Measurements from ENCODE around the gene ZNF888. TPM values are rescaled to one million over a fixed set of nuclear protein-coding genes. Genes with fewer than 3 reads are reported as not detected.
A peak's percentile ranks its signal among the peaks of the same experiment; 100 is the strongest.

ZNF888 gene
- total and polyA plus RNA-seq, 9 of the 15 experiments (the other 6 are each of a cell fraction or from before 2014, with no cell fraction given): 1.6 to 13.3 (median 9.9) TPM

DNA sequence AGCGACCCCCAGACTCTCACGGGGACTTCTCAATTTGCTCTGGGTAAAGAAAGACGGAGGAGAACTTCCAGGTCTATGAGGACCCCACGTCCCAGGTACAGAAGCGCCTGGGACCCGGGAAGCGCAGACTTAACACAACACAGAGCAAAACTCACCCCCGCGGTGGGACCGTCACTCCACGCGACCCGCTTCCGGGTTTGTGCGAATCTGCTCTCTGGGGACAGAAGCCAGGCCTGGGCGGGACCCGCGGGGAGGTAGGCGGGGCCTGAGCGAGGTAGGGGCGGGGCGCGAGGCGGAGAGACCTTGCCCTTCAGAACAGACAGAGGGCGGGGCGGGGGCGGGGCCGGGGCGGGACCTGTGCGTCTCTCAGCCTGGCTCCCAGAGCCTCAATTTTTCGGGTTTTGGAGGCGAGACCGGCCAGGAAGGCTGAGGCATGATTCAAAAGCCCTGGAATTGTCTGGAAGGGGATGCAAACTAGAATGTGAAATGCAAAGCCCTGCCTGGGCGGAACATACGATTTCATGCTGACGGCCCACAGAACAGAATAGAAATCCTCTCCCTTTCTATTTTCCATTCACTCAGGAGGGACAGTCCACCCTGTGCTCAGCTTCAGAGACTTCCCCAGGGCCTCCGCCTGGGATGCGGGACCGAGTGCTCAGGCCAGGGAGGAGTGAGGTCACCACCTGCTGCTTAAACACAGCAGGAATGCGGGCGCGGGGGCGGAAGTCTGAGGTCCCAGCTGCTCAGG is 19.3 kb upstream of the ZNF888 start (continued):
- TF ChIP-seq CLOCK (CRISPR knock-in tag; IDR thresholded peaks at IDR 0.05; ENCODE audit: borderline replicate concordance): no peak
- no peak for TF ChIP-seq HDAC8 (tag; IDR thresholded peaks at IDR 0.05)
- TF ChIP-seq ZZZ3 (IDR thresholded peaks at IDR 0.05): no peak
- TF ChIP-seq ZNF239 (CRISPR knock-in tag; IDR thresholded peaks at IDR 0.05): no peak
- no peak for TF ChIP-seq ZNF212 (CRISPR knock-in tag; IDR thresholded peaks at IDR 0.05)
- TF ChIP-seq PPARD (CRISPR knock-in tag; IDR thresholded peaks at IDR 0.05): no peak
- TF ChIP-seq HCFC1 (IDR thresholded peaks at IDR 0.05; ENCODE audit: low read depth, low read length): no peak
- no peak for TF ChIP-seq CBFB (CRISPR knock-in tag; IDR thresholded peaks at IDR 0.05)
- TF ChIP-seq, protein P1, sequence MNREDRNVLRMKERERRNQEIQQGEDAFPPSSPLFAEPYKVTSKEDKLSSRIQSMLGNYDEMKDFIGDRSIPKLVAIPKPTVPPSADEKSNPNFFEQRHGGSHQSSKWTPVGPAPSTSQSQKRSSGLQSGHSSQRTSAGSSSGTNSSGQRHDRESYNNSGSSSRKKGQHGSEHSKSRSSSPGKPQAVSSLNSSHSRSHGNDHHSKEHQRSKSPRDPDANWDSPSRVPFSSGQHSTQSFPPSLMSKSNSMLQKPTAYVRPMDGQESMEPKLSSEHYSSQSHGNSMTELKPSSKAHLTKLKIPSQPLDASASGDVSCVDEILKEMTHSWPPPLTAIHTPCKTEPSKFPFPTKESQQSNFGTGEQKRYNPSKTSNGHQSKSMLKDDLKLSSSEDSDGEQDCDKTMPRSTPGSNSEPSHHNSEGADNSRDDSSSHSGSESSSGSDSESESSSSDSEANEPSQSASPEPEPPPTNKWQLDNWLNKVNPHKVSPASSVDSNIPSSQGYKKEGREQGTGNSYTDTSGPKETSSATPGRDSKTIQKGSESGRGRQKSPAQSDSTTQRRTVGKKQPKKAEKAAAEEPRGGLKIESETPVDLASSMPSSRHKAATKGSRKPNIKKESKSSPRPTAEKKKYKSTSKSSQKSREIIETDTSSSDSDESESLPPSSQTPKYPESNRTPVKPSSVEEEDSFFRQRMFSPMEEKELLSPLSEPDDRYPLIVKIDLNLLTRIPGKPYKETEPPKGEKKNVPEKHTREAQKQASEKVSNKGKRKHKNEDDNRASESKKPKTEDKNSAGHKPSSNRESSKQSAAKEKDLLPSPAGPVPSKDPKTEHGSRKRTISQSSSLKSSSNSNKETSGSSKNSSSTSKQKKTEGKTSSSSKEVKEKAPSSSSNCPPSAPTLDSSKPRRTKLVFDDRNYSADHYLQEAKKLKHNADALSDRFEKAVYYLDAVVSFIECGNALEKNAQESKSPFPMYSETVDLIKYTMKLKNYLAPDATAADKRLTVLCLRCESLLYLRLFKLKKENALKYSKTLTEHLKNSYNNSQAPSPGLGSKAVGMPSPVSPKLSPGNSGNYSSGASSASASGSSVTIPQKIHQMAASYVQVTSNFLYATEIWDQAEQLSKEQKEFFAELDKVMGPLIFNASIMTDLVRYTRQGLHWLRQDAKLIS (CRISPR knock-in tag; IDR thresholded peaks at IDR 0.05): 0 out of 2 replicates have a peak, but pooled peaks have one; percentile 38
- TF ChIP-seq TCF7 (IDR thresholded peaks at IDR 0.05; ENCODE audit: borderline replicate concordance): no peak
- peak; percentile 90 for TF ChIP-seq POLR2A (conservative IDR thresholded peaks at IDR 0.05)
- TF ChIP-seq SREBF2 (CRISPR knock-in tag; IDR thresholded peaks at IDR 0.05): no peak
- no peak for TF ChIP-seq TRIM25 (IDR thresholded peaks at IDR 0.05; ENCODE audit: borderline replicate concordance)
- TF ChIP-seq ZNF121 (CRISPR knock-in tag; conservative IDR thresholded peaks at IDR 0.05): no peak
- no peak for TF ChIP-seq TFAM (CRISPR knock-in tag; conservative IDR thresholded peaks at IDR 0.05)
- no peak for TF ChIP-seq SRSF3 (IDR thresholded peaks at IDR 0.05; ENCODE audit: insufficient read depth, low read length)
- no peak for TF ChIP-seq ZNF395 (CRISPR knock-in tag; IDR thresholded peaks at IDR 0.05)
- TF ChIP-seq ZNF253 (CRISPR knock-in tag; conservative IDR thresholded peaks at IDR 0.05): no peak
- no peak for TF ChIP-seq GABPB2 (CRISPR knock-in tag; conservative IDR thresholded peaks at IDR 0.05)
